ENCODE data around the gene WLS.
A peak's percentile ranks its signal among the peaks of the same experiment; 100 is the strongest.
"Not testable (repeated sequence)": the region's sequence is repeated elsewhere in the genome, so short reads cannot be mapped to it uniquely, and the experiment has no call there.

Gene WLS

DNA sequence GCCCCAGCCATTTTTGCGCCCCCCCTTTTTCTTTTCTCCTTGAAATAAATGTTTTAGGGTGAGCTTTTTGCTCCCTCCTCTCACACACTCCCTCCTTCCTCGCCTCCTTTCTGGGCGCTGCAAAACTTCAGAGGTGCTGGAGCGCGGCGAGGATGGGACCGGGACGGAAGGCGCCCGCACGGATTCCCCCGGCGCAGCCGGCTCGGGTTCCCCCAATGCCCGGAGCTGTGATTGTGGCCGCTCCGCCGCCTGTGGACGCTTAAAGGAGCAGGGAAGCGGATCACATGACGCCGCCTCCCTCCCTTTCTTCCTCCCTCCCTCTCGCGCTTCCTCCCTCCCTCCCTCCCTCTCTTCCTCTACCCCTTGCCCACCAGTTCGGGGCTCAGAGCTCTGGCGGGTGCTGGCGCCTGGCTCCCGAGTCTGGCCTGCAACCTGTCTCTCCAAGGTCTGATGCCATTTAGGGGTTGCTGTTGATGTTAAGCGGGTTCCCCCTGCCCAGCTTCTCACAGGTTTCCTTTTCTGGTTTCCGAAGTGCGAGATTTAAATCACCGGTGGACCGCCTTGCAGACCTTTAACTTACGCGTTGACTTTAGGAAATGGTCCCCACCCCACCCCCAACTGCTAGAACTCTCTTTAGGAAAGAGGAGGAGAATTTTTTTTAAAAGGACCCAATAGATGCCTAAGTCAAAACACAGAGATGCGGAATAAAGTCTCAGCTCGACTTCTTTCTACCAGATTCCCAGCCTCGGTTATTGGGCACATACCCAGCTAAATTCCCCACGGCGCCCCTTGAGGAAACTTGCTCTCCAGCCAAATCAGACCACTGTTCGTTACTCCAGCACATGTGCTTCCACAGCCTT is at the start of gene WLS:
Gene WLS (minus strand): TSS at position 235 of the 860 bp plus-strand sequence. CDS start 224 bp downstream, at position 11.
- DNase-seq (ENCODE audit: low read depth), result peak; percentile 77

DNA sequence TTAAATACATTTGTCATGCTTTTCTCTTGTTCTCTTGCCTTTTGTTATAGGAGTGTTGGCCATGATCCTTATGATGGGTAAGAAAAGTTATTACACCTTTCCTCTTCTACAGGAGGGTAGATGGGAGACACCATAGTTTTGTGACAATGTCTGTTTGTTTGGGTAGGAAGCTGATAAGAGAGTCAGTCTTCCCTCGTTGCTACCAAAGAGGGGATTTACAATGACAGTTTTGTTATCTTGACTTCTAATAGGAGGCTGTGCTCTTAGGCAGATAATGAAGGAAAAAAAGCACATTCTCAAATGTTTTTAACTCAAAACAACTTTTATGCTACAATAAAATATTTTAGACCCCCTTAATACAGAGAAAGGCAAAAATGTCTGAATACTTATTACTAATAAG is 48.0 kb upstream of the WLS start:
- DNase-seq (ENCODE audit: low read depth), result no peak

DNA sequence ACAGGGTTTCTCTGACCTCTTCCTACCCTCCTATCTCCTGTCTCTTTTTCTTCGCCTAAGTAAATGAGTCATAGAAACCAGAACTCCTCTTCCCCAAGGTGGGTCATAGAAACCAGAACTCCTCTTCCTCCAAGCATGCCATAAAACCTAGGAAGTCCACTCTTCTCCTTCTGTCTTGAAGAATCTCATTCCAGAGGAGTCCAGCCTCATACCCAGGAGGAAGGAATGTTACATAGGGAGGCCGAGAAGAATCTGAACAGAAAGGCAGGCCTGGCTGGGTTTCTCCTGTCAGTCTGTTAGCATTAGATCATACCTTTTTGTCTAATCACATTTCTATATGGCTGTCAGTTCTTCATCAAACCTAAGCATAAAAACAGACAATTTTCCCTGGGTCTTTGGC is 47.5 kb upstream of the WLS start:
- no peak for DNase-seq (ENCODE audit: low read depth)

DNA sequence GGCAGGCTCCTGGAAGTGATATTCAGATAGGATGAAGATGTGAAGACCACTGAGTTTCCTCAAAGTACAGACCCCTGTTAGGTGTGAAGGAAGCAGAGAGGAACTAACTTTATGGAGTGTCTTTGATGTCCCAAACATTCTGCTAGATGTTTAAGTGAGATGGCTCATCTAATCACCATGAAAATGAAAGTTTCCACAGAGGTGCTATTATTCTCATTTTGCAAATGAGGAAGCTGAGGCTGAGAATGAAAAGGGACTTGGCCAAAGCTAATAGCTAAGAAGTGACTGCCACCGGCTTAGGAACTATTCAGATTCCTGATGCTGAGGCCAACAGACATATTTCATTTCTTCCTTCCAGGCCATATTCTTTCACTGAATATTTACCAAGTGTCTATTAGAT is 45.9 kb upstream of the WLS start:
- no peak for DNase-seq (ENCODE audit: low read depth)

DNA sequence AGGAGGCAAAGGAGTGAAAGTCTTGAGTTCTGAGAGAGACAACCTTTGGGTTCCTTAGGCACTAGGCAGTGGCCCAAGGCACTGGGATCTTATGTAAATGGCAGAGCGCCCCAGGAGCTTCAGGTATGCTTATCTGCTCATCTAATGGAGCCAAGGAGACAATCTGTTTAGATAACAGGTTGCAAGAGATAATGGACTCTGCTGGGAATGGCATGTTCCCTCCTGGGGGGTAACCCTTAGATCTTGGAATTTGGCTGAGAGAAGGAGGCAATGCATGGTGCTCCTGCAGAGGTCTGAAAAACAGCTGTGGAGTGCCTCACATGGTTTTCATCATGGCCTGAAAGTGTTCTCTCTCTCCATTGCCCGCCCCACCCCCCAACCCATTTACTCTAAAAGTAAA is 44.1 kb upstream of the WLS start:
- DNase-seq (ENCODE audit: low read depth), result no peak

DNA sequence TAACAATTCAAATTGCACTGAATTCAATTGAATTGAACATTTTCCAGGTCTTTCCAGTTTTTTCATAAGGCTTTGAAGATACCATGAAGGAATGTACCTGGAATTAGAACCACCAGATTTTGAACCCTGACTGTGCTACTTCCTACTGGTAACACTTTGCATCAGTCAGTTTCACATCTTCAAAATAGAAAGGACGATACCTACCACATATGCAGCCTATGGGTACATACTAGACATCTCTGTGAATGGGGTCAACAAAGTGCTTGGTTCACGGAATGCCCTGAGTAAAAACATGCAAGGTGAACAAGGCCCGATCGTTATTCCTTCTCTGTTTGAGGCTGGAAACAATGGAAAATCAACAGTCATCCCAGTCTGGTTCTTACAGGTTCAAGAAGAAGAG is 41.2 kb upstream of the WLS start:
- DNase-seq (ENCODE audit: low read depth), result no peak

DNA sequence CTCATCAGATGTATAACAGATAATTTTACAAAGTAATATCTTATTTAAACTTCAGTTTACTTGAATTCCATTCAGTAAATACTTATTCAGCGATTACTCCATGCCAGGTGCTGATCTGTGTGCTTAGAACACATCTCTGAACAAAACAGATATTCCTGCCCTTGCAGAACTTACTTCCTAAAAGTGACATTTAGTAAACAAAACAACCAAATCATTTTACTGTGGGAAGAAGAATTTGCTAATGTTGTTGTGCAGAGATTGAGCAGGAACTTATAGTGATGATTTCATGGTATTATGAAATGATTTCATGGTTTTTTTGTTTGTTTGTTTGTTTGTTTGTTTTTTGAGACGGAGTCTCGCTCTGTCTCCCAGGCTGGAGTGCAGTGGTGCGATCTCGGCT is 39.3 kb upstream of the WLS start:
- DNase-seq (ENCODE audit: low read depth), result no peak

DNA sequence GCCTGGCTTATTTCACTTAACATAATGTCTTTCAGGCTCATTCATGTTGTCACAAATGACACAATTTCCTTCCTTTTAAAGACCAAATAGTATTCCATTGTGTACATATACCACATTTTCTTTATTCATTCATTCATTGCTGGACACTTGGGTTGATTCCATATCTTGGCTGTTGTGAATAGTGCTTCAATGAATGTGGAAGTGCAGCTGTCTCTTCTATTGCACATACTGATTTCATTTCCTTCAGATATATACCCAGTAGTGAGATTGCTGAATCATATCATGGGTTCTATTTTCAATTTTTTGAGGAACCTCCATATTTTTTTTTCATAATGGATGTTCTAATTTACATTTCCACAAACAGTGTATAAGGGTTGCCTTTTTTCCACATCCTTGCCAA is 38.6 kb upstream of the WLS start:
- DNase-seq (ENCODE audit: low read depth), result no peak

DNA sequence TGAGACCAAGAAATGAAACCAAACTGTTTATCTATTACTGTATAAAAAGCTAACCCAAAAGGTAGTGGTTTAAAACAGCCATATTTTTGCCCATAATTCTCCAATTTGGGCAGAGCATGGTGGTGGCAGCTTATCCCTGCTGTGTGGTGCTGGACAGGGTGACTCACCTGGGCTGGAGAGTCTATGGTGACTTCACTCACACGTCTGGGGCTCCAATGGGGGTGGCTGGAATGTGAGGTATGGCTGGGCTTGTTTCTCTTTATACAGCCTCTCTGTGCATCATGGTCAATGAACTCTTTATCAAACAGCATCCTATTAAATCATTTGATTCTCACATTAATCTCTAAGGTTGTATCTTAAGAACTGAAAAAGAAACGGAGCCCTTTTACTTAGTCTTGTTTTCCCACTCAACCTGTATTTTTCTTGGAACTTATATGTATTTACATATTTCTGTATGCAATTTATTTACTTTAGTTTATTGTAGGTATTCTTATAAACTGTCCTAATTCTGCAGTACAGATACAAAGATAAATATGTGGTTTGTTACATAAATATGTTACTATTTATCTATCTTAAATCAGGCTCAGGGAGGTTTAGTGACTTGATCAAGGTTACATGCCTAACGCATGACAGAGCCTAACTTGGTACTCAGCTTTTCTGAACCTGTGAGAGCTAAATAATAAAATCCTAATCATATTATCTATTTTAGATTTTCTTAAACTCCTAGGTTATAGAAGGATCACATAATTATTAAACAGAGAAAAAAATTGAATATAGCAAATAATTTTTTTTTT is 37.5 kb upstream of the WLS start:
- DNase-seq (ENCODE audit: low read depth), result peak; percentile 36

DNA sequence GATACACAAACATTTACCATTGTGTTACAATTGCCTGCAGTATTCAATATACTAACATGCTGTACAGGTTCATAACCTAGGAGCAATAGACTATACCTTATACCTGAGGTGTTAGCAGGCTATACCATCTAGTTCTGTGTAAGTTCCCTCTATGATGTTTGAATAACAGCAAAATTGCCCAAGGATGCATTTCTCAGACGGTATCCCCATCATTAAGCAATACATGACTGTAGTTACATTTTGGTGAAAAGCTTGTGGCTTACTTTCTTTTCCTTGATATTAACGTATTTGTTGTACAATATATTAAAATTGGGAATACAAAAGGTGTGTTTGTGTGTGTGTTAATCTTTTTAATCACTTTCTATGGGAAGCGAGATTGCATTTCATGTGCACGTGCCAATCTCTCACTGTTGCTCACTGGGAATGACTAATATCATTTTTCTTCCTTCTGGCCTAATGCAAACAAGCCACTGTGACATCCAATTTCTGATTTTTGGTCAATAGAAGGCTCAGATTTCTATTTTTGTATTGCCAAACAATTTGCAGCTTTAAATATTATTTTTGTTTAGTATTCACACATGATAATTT is 36.7 kb upstream of the WLS start:
- DNase-seq (ENCODE audit: low read depth), result no peak

DNA sequence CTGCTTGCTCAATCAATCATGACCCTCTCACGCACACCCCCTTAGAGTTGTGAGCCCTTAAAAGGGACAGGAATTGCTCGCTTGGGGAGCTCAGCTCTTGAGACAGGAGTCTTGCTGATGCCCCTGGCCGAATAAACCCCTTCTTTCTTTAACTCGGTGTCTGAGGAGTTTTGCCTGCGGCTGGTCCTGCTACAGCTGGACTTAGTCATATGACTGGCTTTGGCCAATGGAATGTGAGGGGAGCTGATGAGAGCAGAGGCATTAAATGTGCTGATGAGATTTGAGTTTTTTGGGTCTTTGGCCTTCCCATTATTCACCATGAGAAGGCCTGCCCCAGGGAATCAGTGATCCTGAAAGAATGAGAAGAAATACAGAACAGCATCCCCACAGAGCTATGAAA is 24.5 kb upstream of the WLS start:
- DNase-seq (ENCODE audit: low read depth), result not testable (repeated sequence)

DNA sequence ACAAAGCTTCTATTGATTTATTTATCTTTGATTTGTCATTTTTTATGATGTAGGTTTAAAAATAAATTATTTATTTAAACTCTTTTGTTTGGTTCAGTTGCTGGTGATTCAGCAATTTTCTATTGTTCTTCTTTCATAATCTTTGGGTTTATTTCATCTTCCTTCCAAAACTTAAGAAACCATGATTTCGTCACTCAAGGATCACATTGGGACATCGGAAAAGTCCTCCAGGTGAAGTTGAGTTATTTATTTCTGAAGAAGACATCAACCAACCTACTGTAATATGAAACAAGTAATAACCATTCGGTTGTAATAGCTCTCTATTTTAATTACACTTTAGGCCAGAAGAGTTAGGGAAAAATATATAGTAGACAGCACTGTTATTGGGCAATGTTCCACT is 23.0 kb upstream of the WLS start:
- peak; percentile 6 for DNase-seq (ENCODE audit: low read depth)

DNA sequence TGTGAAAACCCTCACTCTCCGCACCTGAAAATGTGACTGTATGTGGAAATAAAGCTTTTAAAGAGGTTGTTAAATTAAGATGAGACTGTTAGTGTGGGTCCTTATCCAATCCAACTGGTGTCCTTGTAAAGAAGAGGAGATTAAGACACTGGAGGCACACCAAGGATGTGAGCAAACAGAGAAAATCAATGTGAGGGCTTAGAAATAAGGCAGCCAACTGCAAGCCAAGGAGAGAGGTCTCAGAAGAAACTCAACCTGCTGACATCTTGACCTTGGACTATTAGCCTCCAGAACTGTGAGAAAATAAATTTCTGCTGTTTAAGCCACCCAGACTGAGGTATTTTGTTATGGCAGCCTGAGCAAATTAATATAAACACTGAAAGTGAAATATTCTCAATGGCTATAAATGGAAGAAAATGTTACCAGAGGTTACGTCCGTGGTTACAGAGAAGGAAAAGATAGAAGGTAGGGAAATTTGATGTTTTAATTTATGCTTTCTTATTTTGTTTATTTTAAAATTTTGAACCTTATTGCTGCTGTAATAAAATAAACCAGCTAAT is 22.4 kb upstream of the WLS start:
- DNase-seq (ENCODE audit: low read depth), result no peak

DNA sequence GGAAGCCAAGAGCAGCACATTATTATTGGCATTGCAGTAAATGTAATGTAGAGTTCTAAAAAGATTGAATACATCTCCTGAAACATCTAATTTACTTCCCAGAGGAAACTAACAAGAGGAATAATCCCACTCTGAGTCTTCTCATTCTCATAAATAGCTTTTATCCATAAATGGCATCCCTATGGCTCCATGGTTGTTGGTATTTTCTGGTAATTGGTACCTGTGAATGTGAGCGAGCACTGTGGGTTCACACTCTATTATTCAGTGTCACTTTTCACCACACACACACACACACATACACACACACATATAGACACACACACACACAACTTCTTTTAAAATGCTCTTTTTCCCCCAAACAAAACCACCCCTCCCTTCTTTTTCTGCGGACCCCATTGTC is 4.7 kb upstream of the WLS start:
- DNase-seq (ENCODE audit: low read depth), result no peak

DNA sequence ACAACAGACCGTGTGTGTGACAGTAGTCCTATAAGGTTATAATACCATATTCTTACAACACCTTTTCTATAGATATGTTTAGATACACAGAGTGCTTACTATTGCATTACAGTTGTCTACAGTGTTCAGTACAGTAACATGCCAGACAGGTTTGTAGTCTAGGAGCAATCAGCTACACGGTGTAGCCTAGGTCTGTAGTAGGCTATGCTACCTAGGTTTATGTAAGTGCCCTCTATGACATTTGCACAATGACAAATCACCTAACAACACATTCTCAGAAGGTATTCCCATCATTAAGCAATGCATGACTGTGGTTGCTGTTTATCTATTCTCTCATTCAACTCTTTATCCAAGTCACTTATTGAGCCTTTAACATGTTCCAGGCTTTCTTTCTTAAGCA is 1.8 kb upstream of the WLS start:
- DNase-seq (ENCODE audit: low read depth), result no peak

DNA sequence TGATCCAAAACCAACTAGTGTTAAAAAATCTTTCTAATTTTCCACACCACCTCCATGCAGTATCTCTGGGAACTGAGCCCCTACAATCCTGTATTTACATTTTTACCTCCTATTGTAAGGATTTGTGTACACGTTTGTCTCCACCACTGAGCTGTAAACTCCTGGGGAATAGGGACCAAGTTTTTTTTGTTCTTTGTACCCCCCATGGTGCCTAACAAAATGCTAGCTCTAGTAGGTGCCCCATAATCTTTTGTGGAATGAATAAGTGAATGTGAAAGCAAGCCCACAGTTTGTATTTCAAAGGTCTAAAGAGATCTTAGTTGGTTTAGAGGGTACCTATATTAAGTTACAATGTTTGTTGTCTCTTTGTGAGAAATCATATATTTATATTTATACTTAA is 879 bp upstream of the WLS start:
- DNase-seq (ENCODE audit: low read depth), result no peak

DNA sequence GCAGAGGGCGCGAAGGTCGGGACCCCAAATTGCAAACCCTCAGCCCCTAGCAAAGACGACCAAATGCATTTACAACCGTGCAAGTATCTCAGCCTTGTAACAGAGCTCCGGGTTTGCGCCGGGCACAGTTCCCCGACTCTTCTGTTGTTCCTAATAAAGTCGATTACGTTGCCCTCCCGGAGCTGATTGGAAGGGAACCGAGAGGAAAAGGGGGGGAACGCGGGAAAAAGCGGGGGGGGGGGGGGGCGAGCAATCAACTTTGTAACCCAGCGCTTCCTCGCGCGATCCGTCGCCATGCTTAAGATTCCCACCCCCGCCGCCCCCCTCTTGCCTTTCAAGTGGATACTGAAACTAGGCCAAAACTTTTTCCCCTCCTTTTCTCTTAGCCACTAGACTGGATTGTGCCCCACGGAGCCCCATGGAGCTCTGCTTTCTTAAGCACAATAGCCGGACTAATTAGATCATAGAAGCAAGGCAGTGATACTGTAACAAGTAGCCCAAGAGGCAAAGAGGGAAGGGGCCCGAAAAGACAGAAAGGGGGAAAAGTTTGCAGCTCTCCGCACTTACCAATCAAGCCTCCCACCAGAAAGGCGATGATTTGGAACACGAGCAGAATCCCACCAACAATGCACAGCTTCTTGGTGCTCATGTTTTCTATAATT is 565 bp downstream of the WLS start:
- peak; percentile 63 for DNase-seq (ENCODE audit: low read depth)

DNA sequence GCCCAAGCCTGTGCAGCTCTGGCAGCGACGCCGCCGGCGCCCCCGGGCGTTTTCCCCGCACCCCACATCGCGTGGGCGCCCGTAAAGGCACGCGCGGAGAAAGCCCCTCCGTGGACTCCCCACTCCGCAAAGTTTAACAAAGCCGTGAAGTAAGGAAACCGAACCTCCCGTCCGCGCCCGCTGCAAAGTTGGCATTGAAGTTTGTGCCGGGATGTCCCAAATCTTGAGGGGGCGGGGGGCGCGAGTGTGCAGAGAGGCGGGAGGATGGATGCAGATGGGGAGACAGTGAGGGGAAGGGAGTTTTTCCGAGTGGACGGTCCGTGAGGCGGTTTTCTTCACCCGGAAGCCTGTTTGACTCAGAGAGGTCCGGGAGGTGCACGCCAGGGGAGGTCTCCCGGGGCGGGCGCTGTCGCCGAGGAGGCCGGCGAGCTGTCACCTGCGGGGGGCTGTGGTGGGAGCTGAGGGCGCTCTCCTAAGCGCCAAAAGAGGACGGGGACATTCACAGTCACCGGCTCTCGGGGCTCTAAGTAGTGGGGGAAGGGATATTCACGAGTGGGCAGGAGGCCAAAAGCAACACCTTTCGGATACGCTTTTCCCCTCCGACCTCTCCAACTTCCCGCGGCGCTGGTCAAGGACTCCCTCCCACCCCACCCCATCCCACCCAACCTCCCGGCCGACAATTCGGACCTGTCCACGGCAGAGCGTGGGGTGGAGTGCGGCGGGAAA is 1.3 kb downstream of the WLS start:
- DNase-seq (ENCODE audit: low read depth), result no peak

DNA sequence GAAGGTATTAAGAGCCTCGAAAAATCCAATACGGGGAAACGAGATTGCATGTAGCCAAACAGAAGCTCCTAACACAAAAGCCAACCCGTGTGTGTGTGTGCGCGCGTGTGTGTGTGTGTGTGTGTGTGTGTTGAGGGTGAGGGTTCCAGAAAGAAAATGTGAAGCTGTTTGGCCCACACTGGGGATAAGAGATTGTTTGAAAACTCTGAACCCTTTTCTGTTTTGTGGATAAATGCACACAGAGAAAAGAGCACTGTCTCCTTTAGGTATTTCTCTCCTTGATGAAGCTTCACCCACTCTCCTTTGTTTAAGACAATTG is 1.9 kb downstream of the WLS start:
- peak; percentile 46 for DNase-seq (ENCODE audit: low read depth)

DNA sequence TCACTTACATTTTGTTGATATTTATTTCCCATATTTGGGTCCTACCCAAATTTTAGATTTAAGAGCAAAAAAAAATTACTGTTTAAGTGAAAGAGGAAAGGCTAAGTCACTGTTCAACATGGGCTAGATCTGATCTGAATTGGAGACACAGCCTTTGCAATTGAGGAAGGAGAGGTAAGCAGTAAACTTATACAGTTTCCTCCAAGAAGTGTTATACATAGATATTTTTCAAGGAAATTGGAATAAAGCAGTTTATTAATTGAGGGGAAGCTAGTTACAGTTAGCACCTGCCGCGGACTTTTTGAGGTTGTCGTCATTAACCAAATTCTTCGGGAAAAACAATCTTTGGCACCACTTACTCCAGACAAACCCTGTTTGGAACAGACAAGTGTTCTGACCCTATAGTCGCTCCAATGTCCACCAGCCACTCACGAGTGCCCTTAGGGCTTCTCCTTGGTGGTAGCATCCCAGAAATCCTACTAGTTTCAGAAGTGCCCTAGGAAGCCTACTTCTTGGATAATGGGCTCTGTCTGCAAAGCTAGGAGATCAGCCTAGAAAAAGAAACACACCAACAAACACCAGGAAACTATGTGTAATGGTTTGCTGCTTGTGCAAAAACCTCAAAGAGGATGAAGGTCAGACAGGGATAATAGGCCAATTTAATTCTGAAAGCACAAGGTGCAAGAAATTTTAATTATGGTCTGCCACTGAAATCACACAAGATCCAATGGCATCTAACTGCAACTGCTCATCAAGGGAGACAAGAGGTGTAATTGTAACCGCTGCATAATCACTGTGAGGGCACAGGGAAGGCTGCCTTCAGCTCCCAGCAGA is 2.5 kb downstream of the WLS start:
- DNase-seq (ENCODE audit: low read depth), result no peak

DNA sequence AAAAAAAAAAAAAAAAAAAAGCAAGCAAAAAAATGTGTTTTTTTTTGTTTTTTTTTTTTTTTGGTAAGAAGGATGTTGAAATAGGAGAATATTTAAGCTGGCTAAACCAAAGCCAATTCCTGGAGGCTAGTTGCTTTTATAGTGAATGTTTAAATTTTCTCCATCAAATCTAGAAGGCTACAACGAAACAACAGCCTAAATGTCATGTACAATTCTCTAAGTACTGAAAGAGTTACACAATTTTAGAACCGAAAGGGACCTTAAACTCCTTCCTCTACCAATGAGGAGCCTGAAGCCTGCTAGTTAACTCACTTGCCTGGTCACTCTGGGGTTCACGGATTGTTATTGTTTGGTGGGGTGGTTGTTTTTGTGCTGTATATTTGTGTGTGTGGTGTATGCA is 3.5 kb downstream of the WLS start:
- DNase-seq (ENCODE audit: low read depth), result no peak
